Ovary (tissue), 3 donors: ENCODE data around the gene DELE1.

Experiments
- CTCF ChIP-seq, 3 donors: fragments of 450-650 bp in 2 of 3; fragments of 200-600 bp in 1 of 3; IDR thresholded peaks; one replicate each; pipeline versions ENCODE4 v1.5.1 to v1.8.0; 2016 to 2022; ENCODE audit warnings: antibody characterized with exemption in 3 of 3, mild to moderate bottlenecking in 1 of 3
- EP300 ChIP-seq: sonication (generic); formaldehyde crosslinking; IDR thresholded peaks from one replicate; pipeline ENCODE4 v1.6.1; 2017; ENCODE audit warnings: antibody characterized with exemption
- POLR2A ChIP-seq: fragments of 450-650 bp; IDR thresholded peaks from one replicate; pipeline ENCODE4 v1.6.1; 2017; ENCODE audit warnings: antibody characterized with exemption, mild to moderate bottlenecking, moderate library complexity
- donor health status: DM: no; HTN: no; CAD: no.

- TF ChIP-seq POLR2A (no peak), CTCF (IDR thresholded peaks at IDR 0.05) (no peak), EP300 (no peak)
Measured at GRCh38 chr5:141873933-141874261, 49.8 kb upstream of the DELE1 start.
